GM12874 (cell line): ENCODE results near the gene ROBO1.

ENCODE experiments used
- CTCF ChIP-seq: IDR thresholded peaks from 2 replicates; pipeline ENCODE4 v1.5.1; 2011; ENCODE audit warnings: low read depth, mild to moderate bottlenecking, control low read depth, low read length, moderate library complexity; ENCODE audit not compliant: insufficient read depth

ROBO1 gene

GRCh38 chr3:79560698-79561097 lies 207.1 kb downstream of the ROBO1 start:
- TF ChIP-seq CTCF: no peak

GRCh38 chr3:79558943-79559342 lies 208.9 kb downstream of the ROBO1 start:
- no peak for TF ChIP-seq CTCF

- no peak for TF ChIP-seq CTCF
Measured at GRCh38 chr3:79555655-79556054, 212.1 kb downstream of the ROBO1 start.

- no peak for TF ChIP-seq CTCF
Measured at GRCh38 chr3:79551997-79552396, 215.8 kb downstream of the ROBO1 start.

- no peak for TF ChIP-seq CTCF
Measured at GRCh38 chr3:79551321-79551892, 216.4 kb downstream of the ROBO1 start.

GRCh38 chr3:79543218-79543982 lies 224.4 kb downstream of the ROBO1 start:
- no peak for TF ChIP-seq CTCF

GRCh38 chr3:79534727-79535126 lies 233.1 kb downstream of the ROBO1 start:
- no peak for TF ChIP-seq CTCF
